GM21786 (cell line): Measurements from ENCODE around the gene SYNPO2.
"Not testable (repeated sequence)": the region's sequence is repeated elsewhere in the genome, so short reads cannot be mapped to it uniquely, and the experiment has no call there.

Source experiments
- ATAC-seq: cut with Tn5 transposase; IDR thresholded peaks from one replicate; pipeline ENCODE4 v1.9.1; 2021; ENCODE audit not compliant: unreplicated experiment

The SYNPO2 gene

DNA sequence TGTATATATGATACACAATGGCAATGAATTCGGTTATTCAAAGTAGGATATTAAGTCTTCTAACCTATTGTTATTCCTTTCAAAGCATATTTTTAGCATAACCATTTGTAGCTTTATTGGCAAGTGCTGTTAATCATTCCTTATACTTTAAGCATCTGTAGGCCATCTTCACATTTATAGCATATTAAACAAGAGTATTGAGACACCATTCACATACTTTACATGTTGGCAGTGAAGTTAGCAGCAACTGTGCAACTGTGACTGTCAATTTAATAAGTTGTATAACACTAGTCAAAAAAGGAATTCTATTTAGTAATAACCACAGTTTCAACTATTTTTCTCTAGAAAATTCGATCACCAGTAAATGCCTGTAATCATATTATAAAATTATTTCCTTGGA is 139.6 kb downstream of the SYNPO2 start:
- no peak for ATAC-seq

DNA sequence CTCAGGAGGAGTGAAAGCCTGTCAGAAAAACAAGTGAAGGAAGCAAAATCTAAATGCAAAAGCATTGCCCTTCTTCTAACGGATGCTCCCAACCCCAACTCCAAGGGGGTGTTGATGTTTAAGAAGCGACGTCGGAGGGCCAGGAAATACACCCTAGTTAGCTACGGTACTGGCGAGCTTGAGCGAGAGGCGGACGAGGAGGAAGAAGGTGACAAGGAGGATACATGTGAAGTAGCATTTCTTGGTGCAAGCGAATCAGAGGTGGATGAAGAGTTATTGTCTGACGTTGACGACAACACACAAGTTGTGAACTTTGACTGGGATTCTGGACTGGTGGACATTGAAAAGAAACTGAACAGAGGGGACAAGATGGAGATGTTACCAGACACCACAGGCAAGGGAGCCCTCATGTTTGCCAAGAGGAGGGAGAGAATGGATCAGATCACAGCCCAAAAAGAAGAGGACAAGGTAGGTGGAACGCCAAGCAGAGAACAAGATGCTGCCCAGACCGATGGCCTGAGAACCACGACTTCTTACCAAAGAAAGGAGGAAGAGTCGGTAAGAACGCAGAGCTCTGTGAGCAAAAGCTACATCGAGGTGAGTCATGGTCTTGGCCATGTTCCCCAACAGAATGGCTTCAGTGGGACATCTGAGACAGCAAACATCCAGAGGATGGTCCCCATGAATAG is 141.3 kb downstream of the SYNPO2 start:
- ATAC-seq: no peak

DNA sequence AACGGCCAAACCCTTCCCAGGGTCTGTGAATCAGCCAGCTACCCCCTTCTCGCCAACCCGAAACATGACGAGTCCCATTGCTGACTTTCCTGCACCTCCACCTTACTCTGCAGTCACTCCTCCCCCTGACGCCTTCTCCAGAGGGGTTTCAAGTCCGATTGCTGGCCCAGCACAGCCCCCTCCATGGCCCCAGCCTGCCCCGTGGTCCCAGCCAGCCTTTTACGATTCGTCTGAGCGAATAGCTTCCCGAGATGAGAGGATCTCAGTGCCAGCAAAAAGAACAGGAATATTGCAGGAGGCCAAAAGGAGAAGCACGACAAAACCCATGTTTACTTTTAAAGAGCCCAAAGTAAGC is 141.9 kb downstream of the SYNPO2 start:
- no peak for ATAC-seq

DNA sequence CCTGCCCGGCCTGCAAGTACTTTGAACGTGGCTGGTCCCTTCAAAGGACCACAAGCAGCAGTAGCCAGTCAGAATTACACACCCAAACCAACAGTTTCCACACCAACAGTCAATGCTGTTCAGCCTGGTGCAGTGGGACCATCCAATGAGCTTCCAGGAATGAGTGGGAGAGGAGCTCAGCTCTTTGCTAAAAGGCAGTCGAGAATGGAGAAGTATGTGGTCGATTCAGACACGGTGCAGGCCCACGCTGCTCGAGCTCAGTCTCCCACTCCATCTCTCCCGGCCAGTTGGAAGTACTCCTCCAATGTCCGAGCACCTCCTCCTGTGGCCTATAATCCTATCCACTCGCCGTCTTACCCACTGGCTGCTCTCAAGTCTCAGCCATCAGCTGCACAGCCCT is 142.6 kb downstream of the SYNPO2 start:
- ATAC-seq: no peak

DNA sequence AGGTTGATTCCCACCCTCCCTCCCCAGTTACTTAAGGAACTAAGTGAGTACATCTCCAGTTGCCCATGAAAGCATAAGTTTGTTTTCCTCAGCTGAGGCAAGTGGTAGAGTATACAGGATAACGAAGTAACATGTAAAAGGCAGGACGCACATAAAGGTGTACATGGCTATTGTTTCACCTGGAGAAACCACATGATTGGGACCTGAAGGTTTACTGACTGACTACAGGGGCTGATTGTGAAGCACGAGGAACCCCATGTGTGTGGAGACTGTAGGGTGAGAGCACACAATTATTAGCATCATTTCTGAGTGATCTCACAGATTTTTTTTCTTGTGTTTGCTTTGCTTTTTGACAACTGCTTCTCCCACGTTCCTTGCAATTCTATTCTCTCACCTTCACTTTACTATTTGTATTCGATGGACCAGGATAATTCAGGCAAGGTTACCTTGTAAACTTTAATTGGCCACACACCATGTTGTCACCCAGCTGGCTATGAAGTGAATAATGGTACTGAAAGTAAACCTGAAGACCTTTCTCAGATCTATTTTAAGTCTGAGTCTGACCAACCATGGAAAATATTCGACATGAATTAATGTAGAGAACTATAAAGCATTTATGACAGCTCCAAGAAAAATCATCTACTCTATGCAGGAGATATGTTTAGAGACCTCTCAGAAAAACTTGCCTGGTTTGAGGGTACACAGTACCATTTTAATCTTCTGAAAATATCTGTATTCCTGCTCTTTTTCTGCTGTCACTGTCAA is 144.4 kb downstream of the SYNPO2 start:
- ATAC-seq: no peak

DNA sequence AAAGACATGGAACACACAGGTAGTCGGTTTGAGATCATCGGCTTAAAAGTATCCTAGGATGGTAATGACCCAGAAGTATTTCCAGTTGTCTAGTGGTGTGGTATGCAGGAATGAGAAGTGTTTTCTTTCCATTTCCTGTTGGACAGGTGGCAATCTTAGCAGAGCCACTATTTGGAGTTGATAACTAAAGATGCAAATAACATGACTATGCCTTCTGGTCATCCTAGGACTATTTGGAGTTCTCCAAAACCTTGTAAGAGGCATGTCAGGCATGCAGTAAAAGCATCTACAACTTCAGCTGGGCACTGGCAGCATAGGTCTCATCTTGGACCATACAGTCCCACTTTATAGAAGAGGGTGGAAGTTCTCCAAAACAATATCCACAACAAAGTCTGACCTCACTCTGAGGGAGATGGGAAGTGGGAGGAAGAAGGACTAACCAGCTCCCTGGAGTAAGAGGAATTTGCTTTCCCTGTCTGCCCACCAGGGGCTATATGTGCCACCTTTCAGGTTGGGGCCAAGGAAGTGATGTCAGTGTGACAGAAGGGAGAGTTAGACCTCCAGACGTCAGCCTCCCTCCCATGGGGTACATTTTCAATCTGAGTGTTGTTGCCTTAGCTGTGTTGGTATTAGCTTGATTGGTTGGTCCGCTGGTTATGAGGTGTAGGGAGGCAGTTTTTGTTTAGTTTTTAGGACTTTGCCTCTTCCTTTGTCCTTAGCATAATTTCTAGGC is 145.8 kb downstream of the SYNPO2 start:
- ATAC-seq: no peak

DNA sequence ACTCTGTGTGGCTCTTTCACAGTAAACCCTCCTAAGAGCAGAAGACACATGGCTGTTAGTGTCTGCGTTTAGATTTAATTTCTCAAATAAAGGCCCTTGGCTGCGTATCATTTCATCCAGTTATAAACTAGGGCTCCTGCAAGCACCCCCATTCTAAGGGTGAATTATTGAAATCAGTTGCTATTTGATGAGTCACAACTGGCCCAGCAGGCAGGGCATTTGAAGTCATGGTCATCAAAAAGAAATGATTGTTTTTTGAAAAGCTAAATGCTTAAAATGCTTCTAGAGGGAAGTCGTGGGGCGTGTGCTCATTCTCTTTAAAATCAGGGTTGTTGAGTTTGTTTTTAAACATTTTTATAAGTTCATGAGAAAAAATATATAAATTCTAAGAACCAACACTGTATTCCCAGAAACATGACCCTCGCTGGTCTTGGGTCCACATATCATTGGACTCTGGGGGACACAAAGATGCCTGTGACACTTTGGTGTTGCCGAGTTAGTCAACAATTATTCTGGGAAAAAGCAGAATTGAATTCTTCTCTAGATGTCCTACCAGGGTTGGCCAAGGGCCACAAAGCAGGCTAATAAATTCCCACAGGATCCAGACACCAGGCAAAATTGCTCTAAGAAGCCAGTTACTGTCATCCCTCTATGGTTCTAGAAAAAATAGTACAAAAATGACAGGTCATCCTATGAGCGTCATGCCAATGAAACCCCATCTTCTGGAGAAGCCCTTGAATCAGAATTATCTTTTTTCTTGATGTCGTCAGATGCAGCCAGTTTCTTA is 147.5 kb downstream of the SYNPO2 start:
- ATAC-seq: no peak

DNA sequence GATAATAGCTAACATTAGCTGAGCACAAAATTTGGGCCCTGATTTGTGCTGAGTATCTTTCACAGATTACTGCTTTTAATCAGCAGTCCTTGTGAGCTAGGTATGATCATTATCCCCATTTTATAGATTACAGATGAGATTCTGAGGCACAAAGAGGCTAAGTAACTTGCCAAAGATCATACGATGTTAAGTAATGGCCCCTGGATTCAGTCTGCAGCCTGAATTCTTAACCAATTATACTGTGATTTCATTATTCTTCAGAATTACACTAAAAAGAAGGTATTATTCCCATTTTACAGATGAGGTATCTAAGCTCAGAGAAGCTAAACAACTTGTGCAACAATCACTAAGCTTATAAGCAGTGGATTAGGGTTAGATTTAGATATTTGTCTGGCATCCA is 149.1 kb downstream of the SYNPO2 start:
- ATAC-seq: no peak

DNA sequence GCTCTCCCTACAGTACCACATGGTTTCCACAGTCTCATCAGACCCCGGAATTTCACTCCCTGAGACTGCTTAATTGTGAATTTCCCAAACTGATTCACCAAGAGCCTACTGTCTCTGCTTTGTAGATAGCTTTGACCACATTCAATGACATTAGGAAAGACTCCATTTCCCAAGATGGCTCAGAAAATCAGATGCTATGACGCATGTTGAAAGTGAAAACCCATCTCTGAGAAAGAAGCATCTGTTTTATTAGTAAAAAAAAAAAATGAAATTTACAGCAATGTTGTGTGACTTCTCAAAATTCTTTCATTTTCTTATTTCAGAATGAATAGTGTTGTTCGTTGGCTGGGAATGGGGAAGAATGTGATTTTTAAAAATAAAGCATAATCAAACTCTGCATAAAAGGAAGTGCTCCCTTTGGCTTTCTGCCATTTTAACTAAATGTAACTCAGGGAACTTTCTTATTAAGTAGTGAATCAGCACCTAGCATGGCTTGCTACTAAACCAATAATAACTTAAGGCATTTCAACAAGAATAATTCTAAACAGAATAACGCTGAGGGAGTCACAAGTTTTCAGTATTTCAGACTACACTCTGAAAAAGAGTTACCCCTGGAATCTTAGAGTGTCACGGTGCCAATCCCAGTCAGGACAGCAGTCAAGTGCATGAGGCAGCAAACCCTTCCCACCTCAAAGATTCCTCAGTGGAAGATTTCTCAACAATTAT is 149.6 kb downstream of the SYNPO2 start:
- ATAC-seq: peak; percentile 49

DNA sequence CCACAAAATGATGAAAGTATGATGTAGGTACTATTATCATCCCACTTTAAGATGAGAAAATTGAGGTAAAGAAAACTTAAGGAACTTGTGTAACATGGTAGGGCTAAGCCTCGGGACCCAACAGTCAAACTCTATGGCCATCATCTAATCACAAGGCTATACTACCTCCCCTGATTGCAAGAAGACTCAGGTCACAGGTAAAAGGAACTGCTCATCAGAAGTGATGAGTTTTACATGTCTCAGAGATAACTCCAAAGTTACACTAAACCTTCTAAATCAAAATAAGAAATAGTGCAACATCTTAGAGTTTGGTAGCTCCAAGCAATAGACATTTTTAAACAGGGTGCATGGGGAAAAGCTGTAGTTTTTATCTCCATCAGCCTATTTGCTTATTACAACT is 150.5 kb downstream of the SYNPO2 start:
- no peak for ATAC-seq

DNA sequence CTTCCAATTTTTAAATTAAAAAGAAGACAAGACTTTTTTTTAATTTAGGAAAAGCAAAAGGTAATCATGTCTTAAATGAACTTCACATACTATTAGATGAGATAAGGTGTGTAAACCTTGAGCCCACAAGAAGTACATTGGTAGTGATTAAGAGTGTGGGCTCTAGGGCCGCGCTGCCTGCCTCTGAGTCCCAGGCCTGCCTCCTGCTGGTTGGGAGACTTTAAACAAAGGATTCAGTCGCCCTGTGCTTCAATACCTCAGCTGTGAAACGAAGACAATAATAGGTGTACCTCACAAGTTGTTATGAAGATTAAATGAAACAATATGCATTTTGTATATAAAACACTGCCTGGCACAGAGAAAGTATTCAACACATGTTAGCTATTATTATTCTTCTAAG is 151.1 kb downstream of the SYNPO2 start:
- no peak for ATAC-seq

DNA sequence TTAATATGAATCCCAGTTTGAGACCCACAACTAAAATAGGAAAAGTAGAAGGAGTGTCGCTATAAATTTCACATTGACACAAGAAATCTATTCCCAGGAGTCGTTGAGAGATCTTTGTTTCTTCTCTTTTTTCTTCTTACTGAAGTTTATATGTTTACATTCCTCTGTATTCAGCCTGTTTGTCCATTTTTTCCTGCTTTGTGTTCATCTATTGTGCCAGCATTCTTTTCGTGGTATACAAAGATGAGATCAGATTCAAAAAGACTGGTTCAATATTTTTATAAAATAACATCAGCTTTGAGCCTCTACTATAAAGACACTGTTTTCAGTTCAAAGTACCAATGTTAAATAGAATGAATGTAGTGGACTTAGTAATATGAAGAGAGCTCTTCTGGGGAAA is 151.6 kb downstream of the SYNPO2 start:
- ATAC-seq: no peak

DNA sequence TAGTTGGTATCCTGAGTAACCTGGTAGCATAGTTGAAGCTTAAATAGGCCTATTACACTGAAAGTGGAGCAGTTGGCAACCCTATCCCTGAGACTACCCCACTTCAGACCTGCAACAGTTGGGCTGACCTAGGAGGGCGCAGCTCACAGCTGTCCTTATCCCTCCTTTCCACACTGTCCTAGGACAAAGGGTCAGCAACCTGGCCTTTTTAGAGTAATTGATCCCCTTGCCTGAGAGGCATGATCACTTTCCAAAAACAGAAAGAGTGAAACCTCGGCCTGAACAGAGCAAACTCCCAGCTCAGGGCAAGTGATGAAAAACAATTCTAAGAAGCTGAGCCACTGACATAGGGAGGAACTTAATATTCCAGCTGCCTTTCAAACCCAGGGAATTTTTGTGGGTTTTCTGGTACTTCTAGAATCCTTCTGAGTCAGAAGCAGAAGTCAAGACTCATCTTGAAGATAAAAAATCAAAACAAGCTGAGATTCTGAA is 152.1 kb downstream of the SYNPO2 start:
- ATAC-seq: no peak

DNA sequence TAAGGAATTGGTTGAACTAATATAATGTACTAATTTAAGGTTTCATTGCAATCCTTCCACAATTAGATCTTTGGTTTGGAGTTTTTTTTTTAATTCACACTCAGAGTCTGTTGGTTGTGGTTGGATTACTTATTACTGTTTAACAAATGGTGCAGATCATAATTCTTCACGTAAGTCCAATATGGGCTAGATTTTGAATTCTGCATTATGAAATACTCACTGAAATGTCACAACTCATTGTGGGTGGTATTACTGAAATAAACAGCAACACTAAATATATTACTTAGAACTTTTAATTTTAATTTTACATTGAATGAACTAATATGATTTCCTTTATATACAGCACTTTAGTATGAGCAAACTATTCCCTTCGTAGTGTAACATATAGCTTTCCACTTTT is 152.7 kb downstream of the SYNPO2 start:
- no peak for ATAC-seq

DNA sequence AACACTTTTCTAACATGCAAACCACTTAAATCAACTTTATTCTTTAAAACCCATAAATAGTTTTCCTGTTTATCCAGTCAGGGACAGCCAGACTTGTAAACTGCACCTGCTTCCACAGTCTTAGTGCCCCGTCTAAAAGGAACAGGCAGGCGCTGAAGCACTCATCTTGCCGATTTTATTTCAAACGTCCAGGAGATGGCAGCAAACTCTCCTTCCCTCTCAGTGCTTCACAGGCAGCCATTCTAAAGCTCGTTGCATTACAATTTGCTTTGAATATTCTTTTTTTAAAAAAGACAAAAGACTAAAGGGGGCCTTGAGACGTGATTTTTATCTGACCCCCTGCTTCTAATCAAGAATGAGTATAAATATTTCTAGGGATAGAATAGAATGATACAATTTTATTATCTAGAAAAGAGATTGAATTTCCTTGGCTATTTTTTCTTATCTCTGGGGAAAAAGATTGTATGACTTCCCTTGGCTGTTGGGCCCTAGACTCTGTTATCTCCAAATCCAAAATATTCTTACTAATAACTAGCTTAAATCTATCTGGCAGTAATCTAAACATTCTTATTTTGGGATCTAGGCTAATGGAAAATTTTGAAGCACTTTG is 153.4 kb downstream of the SYNPO2 start:
- ATAC-seq: peak; percentile 85

DNA sequence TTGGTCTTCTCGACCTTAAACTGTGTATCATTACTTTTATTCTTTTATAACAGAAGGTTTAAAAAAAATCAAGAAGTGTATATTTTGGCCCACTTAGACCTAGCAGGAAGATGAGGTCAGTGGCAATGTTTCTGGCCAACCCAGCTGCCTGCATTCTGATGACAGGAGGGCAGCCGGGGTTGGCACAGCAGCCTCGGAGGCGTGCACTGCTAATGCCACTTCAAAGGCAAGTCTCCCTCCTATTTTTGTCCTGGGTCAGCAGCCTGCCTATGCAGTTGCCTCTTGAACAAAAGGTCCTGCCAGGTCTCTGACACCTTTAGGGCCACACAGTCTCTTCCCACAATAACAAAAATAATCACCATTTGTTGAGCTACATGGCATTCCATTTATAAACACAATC is 157.6 kb downstream of the SYNPO2 start:
- no peak for ATAC-seq

DNA sequence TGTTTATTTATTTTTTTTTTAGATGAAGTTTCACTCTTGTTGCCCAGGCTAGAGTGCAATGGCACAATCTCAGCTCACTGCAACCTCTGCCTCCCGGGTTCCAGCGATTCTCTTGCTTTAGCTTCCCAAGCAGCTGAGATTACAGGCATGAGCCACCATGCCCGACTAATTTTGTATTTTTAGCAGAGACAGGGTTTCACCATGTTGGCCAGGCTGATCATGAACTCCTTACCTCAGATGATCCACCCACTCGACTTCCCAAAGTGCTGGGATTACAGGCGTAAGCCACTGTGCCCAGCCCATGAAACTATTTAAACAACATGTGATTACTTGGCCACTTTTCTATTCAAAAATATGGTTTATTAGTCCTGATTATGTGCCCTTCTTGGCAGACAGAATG is 158.4 kb downstream of the SYNPO2 start:
- ATAC-seq: not testable (repeated sequence)

DNA sequence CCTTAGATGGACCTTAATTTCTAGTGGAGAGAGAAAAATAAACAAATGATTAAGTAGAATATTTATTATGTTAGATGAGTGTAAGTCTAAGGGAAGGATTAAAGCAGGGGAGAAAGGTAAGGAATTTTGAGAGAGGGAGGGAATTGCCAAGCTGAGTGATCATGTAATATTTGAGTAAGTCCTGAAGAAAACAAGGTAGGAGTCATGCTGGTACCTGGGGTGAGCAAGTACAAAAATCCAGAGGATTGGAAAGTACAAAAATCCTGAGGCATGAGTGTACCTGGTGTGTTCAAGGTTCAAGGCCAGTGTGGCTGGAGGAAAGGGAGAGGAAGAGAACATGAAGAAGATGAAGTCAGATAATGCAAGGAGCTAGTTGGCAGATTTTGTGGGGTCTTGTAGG is 159.8 kb downstream of the SYNPO2 start:
- no peak for ATAC-seq

DNA sequence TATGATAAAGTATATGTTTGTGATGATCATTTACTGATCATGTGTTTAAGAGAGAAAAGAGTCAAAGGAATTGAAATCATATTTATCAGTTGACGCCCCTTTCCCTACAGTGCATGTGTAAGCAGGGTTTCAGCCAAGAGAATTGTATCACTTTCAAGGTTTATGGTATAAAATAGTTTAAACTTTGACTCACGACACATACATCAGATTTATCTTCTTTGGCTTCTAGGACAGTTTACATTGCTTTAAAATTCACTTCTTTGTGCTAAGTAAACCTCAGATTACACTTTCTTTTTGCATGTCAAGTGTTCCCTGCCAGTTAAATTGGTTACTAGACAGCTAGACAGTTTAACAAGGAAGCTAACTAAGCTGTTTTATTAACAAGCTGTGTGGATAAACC is 160.7 kb downstream of the SYNPO2 start:
- no peak for ATAC-seq

DNA sequence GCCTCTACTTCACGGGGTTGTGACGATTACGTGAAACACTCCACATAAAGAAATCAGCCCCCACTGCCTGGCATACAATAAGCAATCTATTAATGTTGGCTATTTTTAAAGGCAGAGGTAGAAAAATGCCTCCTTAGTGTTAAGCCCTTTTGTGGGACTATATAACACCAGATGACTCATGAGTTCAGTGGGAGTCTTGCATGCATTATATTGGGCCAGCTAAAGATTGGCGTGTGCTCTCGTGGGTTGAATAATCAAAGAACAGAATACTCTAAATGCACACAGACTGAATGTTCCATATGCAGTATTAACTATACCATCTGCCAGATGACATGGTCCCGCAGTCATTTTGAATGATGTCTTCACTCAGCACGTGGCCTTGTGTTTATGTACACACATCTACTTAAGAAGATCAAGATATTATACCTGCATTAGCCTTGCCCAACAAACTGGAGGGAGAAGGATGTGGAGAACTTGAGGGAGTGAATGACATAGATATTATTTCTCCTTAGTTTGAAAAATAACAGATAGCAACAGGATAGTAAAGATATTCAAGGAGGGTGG is 162.0 kb downstream of the SYNPO2 start:
- ATAC-seq: no peak
